HEK293T (cell line): ENCODE results near the gene DNLZ.
"Not testable (repeated sequence)": the region's sequence is repeated elsewhere in the genome, so short reads cannot be mapped to it uniquely, and the experiment has no call there.

Experiments
- ARNT ChIP-seq: fragments of 450-650 bp; IDR thresholded peaks from 2 replicates; pipeline ENCODE4 v1.6.1; 2017; ENCODE audit warnings: mild to moderate bottlenecking
- BHLHE40 ChIP-seq: fragments of 450-650 bp; IDR thresholded peaks from 2 replicates; pipeline ENCODE4 v1.6.1; 2016; ENCODE audit warnings: mild to moderate bottlenecking, moderate library complexity, borderline replicate concordance
- CTBP1 ChIP-seq: fragments of 450-650 bp; IDR thresholded peaks from 2 replicates; pipeline ENCODE4 v1.6.1; 2016; ENCODE audit warnings: borderline replicate concordance
- FOXA1 ChIP-seq: fragments of 450-650 bp; IDR thresholded peaks from 2 replicates; pipeline ENCODE4 v1.6.1; 2016; ENCODE audit warnings: mild to moderate bottlenecking
- FOXK2 ChIP-seq: fragments of 450-650 bp; IDR thresholded peaks from 2 replicates; pipeline ENCODE4 v1.6.1; 2016; ENCODE audit warnings: mild to moderate bottlenecking
- FOXM1 ChIP-seq: fragments of 450-650 bp; IDR thresholded peaks from 2 replicates; pipeline ENCODE4 v1.6.1; 2017; ENCODE audit warnings: mild to moderate bottlenecking, borderline replicate concordance
- HDGF ChIP-seq: fragments of 450-650 bp; IDR thresholded peaks from 2 replicates; pipeline ENCODE4 v1.6.1; 2017; ENCODE audit warnings: antibody characterized with exemption, borderline replicate concordance
- LEF1 ChIP-seq: fragments of 450-650 bp; IDR thresholded peaks from 2 replicates; pipeline ENCODE4 v1.6.1; 2017; ENCODE audit warnings: mild to moderate bottlenecking, borderline replicate concordance
- NFRKB ChIP-seq: fragments of 450-650 bp; IDR thresholded peaks from 2 replicates; pipeline ENCODE4 v1.6.1; 2016; ENCODE audit warnings: mild to moderate bottlenecking, moderate library complexity
- PKNOX1 ChIP-seq: fragments of 450-650 bp; IDR thresholded peaks from 2 replicates; pipeline ENCODE4 v1.6.1; 2016
- SP1 ChIP-seq: fragments of 450-650 bp; IDR thresholded peaks from 2 replicates; pipeline ENCODE4 v1.6.1; 2017
- SUZ12 ChIP-seq: fragments of 450-650 bp; IDR thresholded peaks from 2 replicates; pipeline ENCODE4 v1.6.1; 2016; ENCODE audit warnings: mild to moderate bottlenecking
- TARDBP ChIP-seq: fragments of 450-650 bp; IDR thresholded peaks from 2 replicates; pipeline ENCODE4 v1.6.1; 2016
- ZNF384 ChIP-seq: fragments of 450-650 bp; IDR thresholded peaks from 2 replicates; pipeline ENCODE4 v1.6.1; 2016

- not testable (repeated sequence) for TF ChIP-seq FOXM1, SP1, HDGF, NFRKB, FOXK2, FOXA1, BHLHE40, TARDBP, PKNOX1, LEF1, CTBP1, SUZ12, ARNT, ZNF384
Measured at GRCh38 chr9:136405904-136406303, 42.4 kb upstream of the DNLZ start.
